ENCODE data around the gene RBM33.

Gene RBM33

GRCh38 chr7:155656891-155657290 lies 12.4 kb downstream of the RBM33 start:
- H3K4me2 ChIP-seq (ENCODE audit: insufficient read depth, low read length), result no peak overlapping the region
- peaks cover 4% of the 10 kb centered on the region for H3K4me1 ChIP-seq (ENCODE audit: insufficient read depth, low read length)
- H3K4me3 ChIP-seq (ENCODE audit: low read depth in 1 of 2, low read length in 2 of 2), result no peak overlapping the region
- no peaks in the 10 kb centered on the region for H3K27me3 ChIP-seq (ENCODE audit: insufficient read depth, low read length, poor library complexity)
- H3K27ac ChIP-seq (ENCODE audit: low read length), result no peak overlapping the region
- ATAC-seq (ENCODE audit: insufficient read depth, low read depth) (no peak), DNase-seq (no peak)
- H2AFZ ChIP-seq (ENCODE audit: low read depth, low read length), result no peak overlapping the region
- no peaks in the 10 kb centered on the region for H3K9me3 ChIP-seq (ENCODE audit: insufficient read depth, low read length, severe bottlenecking)
- peaks cover 94% of the 10 kb centered on the region for H4K20me1 ChIP-seq (ENCODE audit: insufficient read depth, low read length)
- H3K9ac ChIP-seq (ENCODE audit: low read depth, low read length), result no peak overlapping the region
- peaks cover 100% of the 10 kb centered on the region for H3K79me2 ChIP-seq (ENCODE audit: insufficient read depth, low read length)
- peaks cover 3% of the 10 kb centered on the region for H3K36me3 ChIP-seq (ENCODE audit: insufficient read depth, low read length)
- no peak for TF ChIP-seq EZH2 (IDR thresholded peaks at IDR 0.05; ENCODE audit: borderline replicate concordance, low read depth, low read length, severe bottlenecking)
- no peak for TF ChIP-seq CTCF (IDR thresholded peaks at IDR 0.05; ENCODE audit: borderline replicate concordance, extremely low read depth, low read length, poor library complexity, severe bottlenecking)

- Histone ChIP-seq H3K36me3 (ENCODE audit: insufficient read depth, low read length) (peaks cover 6% of the 10 kb centered on the region), H3K4me1 (ENCODE audit: insufficient read depth, low read length) (peaks cover 4% of the 10 kb centered on the region), H2AFZ (ENCODE audit: low read depth, low read length) (no peak overlapping the region), H3K9me3 (ENCODE audit: insufficient read depth, low read length, severe bottlenecking) (no peaks in the 10 kb centered on the region), H3K79me2 (ENCODE audit: insufficient read depth, low read length) (peaks cover 100% of the 10 kb centered on the region), H4K20me1 (ENCODE audit: insufficient read depth, low read length) (peaks cover 93% of the 10 kb centered on the region), H3K27me3 (ENCODE audit: insufficient read depth, low read length, poor library complexity) (no peaks in the 10 kb centered on the region), H3K27ac (ENCODE audit: low read length) (no peak overlapping the region), H3K4me3 (ENCODE audit: low read depth in 1 of 2, low read length in 2 of 2) (no peak overlapping the region), H3K4me2 (ENCODE audit: insufficient read depth, low read length) (no peak overlapping the region), H3K9ac (ENCODE audit: low read depth, low read length) (no peak overlapping the region)
- DNase-seq (no peak), ATAC-seq (ENCODE audit: insufficient read depth, low read depth) (no peak)
- TF ChIP-seq EZH2 (IDR thresholded peaks at IDR 0.05; ENCODE audit: borderline replicate concordance, low read depth, low read length, severe bottlenecking), result no peak
- no peak for TF ChIP-seq CTCF (IDR thresholded peaks at IDR 0.05; ENCODE audit: borderline replicate concordance, extremely low read depth, low read length, poor library complexity, severe bottlenecking)
Observed at GRCh38 chr7:155660059-155660757, 15.7 kb downstream of the RBM33 start.

- DNase-seq, result no peak
- no peak overlapping the region for H2AFZ ChIP-seq (ENCODE audit: low read depth, low read length)
- TF ChIP-seq EZH2 (IDR thresholded peaks at IDR 0.05; ENCODE audit: borderline replicate concordance, low read depth, low read length, severe bottlenecking) (no peak), CTCF (IDR thresholded peaks at IDR 0.05; ENCODE audit: borderline replicate concordance, extremely low read depth, low read length, poor library complexity, severe bottlenecking) (no peak)
- no peak overlapping the region for H3K27ac ChIP-seq (ENCODE audit: low read length)
- ATAC-seq (ENCODE audit: insufficient read depth, low read depth), result no peak
- H3K4me3 ChIP-seq (ENCODE audit: low read depth in 1 of 2, low read length in 2 of 2), result no peak overlapping the region
- H3K4me1 ChIP-seq (ENCODE audit: insufficient read depth, low read length), result peaks cover 4% of the 10 kb centered on the region
- no peak overlapping the region for H3K9ac ChIP-seq (ENCODE audit: low read depth, low read length)
- peaks cover 93% of the 10 kb centered on the region for H4K20me1 ChIP-seq (ENCODE audit: insufficient read depth, low read length)
- no peak overlapping the region for H3K4me2 ChIP-seq (ENCODE audit: insufficient read depth, low read length)
- H3K36me3 ChIP-seq (ENCODE audit: insufficient read depth, low read length), result peaks cover 11% of the 10 kb centered on the region
- peaks cover 100% of the 10 kb centered on the region for H3K79me2 ChIP-seq (ENCODE audit: insufficient read depth, low read length)
- no peaks in the 10 kb centered on the region for H3K9me3 ChIP-seq (ENCODE audit: insufficient read depth, low read length, severe bottlenecking)
- no peaks in the 10 kb centered on the region for H3K27me3 ChIP-seq (ENCODE audit: insufficient read depth, low read length, poor library complexity)
Observed at GRCh38 chr7:155660758-155661093, 16.3 kb downstream of the RBM33 start.
